ENCODE data around the gene AKT3.

DNA sequence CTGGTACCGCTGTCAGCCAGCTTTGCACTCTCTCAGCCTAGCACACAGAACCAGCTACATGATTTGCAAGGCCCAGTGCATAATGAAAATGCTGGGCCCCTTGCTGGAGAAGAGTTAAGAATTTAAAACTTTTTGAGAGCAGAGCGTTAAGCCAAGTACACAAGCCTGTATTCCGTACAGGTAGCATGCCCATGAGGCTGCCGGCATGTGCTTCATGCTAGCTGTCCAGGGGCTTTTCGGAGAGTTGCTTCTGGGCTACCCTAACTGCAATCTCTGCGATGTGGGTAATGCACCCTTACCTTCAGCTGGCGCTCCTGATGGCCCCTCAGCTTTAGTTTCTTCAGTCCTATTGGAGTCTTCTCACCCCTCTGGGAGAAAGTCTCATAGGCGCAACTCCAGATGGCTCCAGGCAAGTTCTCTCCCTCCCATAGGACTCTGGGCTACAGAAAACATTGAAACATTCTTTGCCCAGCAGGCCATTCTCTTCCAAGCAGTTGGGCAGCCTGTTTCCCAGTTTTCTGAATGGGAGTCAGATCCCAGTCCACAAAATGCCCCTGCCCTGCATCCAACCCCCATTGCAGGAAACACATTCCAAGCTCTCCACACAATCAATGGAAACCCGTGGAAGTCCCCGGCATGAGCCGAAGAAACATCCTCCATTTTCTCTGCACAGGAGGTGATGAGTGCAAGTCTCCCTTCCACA lies 5.7 kb upstream of the AKT3 start:
- no peak for TF ChIP-seq CTCF (conservative IDR thresholded peaks at IDR 0.05 in 1 of 2, IDR thresholded peaks at IDR 0.05 in 1 of 2; ENCODE audit: low read depth in 1 of 2, low read length in 2 of 2)
- no peak for TF ChIP-seq EZH2 (IDR thresholded peaks at IDR 0.05; ENCODE audit: low read length, missing control alignments)

All from fibroblast of lung (primary cell).